ENCODE results near the gene DRICH1.
"Not testable (repeated sequence)": the region's sequence is repeated elsewhere in the genome, so short reads cannot be mapped to it uniquely, and the experiment has no call there.

Gene DRICH1

GRCh38 chr22:23569291-23569690, 62.8 kb downstream of the DRICH1 start:
- no peak for DNase-seq (ENCODE audit: low read depth)

- DNase-seq (ENCODE audit: low read depth), result no peak
Observed at GRCh38 chr22:23566705-23567475, 65.2 kb downstream of the DRICH1 start.

- no peak for DNase-seq (ENCODE audit: low read depth)
Observed at GRCh38 chr22:23565915-23566704, 66.0 kb downstream of the DRICH1 start.

GRCh38 chr22:23565305-23565914, 66.7 kb downstream of the DRICH1 start:
- DNase-seq (ENCODE audit: low read depth), result no peak

GRCh38 chr22:23564276-23564675, 67.8 kb downstream of the DRICH1 start:
- no peak for DNase-seq (ENCODE audit: low read depth)

GRCh38 chr22:23563111-23563510, 69.0 kb downstream of the DRICH1 start:
- no peak for DNase-seq (ENCODE audit: low read depth)

GRCh38 chr22:23562186-23562585, 69.9 kb downstream of the DRICH1 start:
- DNase-seq (ENCODE audit: low read depth), result no peak

- DNase-seq (ENCODE audit: low read depth), result not testable (repeated sequence)
Observed at GRCh38 chr22:23561025-23561510, 71.1 kb downstream of the DRICH1 start.

GRCh38 chr22:23560215-23560614, 71.9 kb downstream of the DRICH1 start:
- not testable (repeated sequence) for DNase-seq (ENCODE audit: low read depth)
